Measurements from ENCODE around the gene MTREX.

MTREX gene

GRCh38 chr5:55307383-55308253 lies at the start of gene MTREX, which contains the start of gene DHX29:
MTREX (plus strand) TSS chr5:55307989; CDS start chr5:55308014, 25 bp downstream.
DHX29 (minus strand) TSS chr5:55307694; CDS start chr5:55307573, 121 bp downstream.
- Histone ChIP-seq H3K27ac (ENCODE audit: poor library complexity, severe bottlenecking) (peak within 1 kb of the TSS; percentile 79), H3K9me3 (ENCODE audit: severe bottlenecking) (no peaks in the 10 kb centered on the region), H3K4me1 (ENCODE audit: insufficient read depth, poor library complexity, severe bottlenecking) (peaks cover 34% of the 10 kb centered on the region), H3K27me3 (ENCODE audit: insufficient read depth, poor library complexity, severe bottlenecking) (no peaks in the 10 kb centered on the region), H3K4me3 (ENCODE audit: severe bottlenecking) (peak within 1 kb of the TSS; percentile 86), H3K36me3 (ENCODE audit: low read depth) (peaks cover 39% of the 10 kb centered on the region)
- DNase-seq (ENCODE audit: low spot score) (peak; percentile 92), ATAC-seq (ENCODE audit: low read depth) (peak; percentile 88)
- no peak for TF ChIP-seq CTCF (IDR thresholded peaks at IDR 0.05; ENCODE audit: poor library complexity, severe bottlenecking)

GRCh38 chr5:55258339-55258738 lies 49.5 kb upstream of the MTREX start:
- Histone ChIP-seq H3K36me3 (ENCODE audit: low read depth) (peaks cover 74% of the 10 kb centered on the region), H3K4me1 (ENCODE audit: insufficient read depth, poor library complexity, severe bottlenecking) (no peaks in the 10 kb centered on the region), H3K9me3 (ENCODE audit: severe bottlenecking) (no peaks in the 10 kb centered on the region), H3K27ac (ENCODE audit: poor library complexity, severe bottlenecking) (no peak overlapping the region), H3K27me3 (ENCODE audit: insufficient read depth, poor library complexity, severe bottlenecking) (no peaks in the 10 kb centered on the region), H3K4me3 (ENCODE audit: severe bottlenecking) (no peak overlapping the region)
- no peak for ATAC-seq (ENCODE audit: low read depth)
- no peak for DNase-seq (ENCODE audit: low spot score)
- TF ChIP-seq CTCF (IDR thresholded peaks at IDR 0.05; ENCODE audit: poor library complexity, severe bottlenecking), result no peak

GRCh38 chr5:55276771-55277170 lies 31.0 kb upstream of the MTREX start:
- no peak for DNase-seq (ENCODE audit: low spot score)
- H3K27ac ChIP-seq (ENCODE audit: poor library complexity, severe bottlenecking), result no peak overlapping the region
- no peak for TF ChIP-seq CTCF (IDR thresholded peaks at IDR 0.05; ENCODE audit: poor library complexity, severe bottlenecking)
- H3K4me1 ChIP-seq (ENCODE audit: insufficient read depth, poor library complexity, severe bottlenecking), result no peaks in the 10 kb centered on the region
- H3K4me3 ChIP-seq (ENCODE audit: severe bottlenecking), result no peak overlapping the region
- H3K36me3 ChIP-seq (ENCODE audit: low read depth), result peaks cover 90% of the 10 kb centered on the region
- peak; percentile 61; the same call in 2 of the 3 replicates for ATAC-seq (ENCODE audit: low read depth)
- no peaks in the 10 kb centered on the region for H3K27me3 ChIP-seq (ENCODE audit: insufficient read depth, poor library complexity, severe bottlenecking)
- no peaks in the 10 kb centered on the region for H3K9me3 ChIP-seq (ENCODE audit: severe bottlenecking)

GRCh38 chr5:55278778-55279177 lies 29.0 kb upstream of the MTREX start:
- H3K4me3 ChIP-seq (ENCODE audit: severe bottlenecking), result no peak overlapping the region
- ATAC-seq (ENCODE audit: low read depth) (no peak), DNase-seq (ENCODE audit: low spot score) (no peak)
- H3K36me3 ChIP-seq (ENCODE audit: low read depth), result peaks cover 91% of the 10 kb centered on the region
- H3K4me1 ChIP-seq (ENCODE audit: insufficient read depth, poor library complexity, severe bottlenecking), result no peaks in the 10 kb centered on the region
- no peaks in the 10 kb centered on the region for H3K27me3 ChIP-seq (ENCODE audit: insufficient read depth, poor library complexity, severe bottlenecking)
- TF ChIP-seq CTCF (IDR thresholded peaks at IDR 0.05; ENCODE audit: poor library complexity, severe bottlenecking), result no peak
- H3K27ac ChIP-seq (ENCODE audit: poor library complexity, severe bottlenecking), result no peak overlapping the region
- H3K9me3 ChIP-seq (ENCODE audit: severe bottlenecking), result no peaks in the 10 kb centered on the region
